ENCODE measurements around the gene WDR72. TPM values are rescaled to one million over a fixed set of nuclear protein-coding genes. Genes with fewer than 3 reads are reported as not detected.

WDR72 gene
- total RNA-seq, 1 experiment from 2014 or later, result 0.18 TPM

Small RNA genes within 50 kb of the gene (small RNA-seq; reads per million reads assigned to genes)
- gene RNU2-53P (not detected), gene RNU6-449P (not detected)

Other genes with a start within 250 kb of the WDR72 start
- gene UNC13C, start 218.8 kb upstream of the WDR72 start, total RNA-seq (2014; rRNA removed; shearing (Covaris generic)), result 0.03 TPM in 2 replicates

Data from HT1080 (cell line).